Left renal cortex interstitium (tissue), 4 donors: ENCODE data around the gene IRF2BP1. TPM values are rescaled to one million over a fixed set of nuclear protein-coding genes. Genes with fewer than 3 reads are reported as not detected.
"Not testable (repeated sequence)": the region's sequence is repeated elsewhere in the genome, so short reads cannot be mapped to it uniquely, and the experiment has no call there.

Experiments used
- DNase-seq, 4 donors: peaks; one replicate each; pipeline ENCODE4 v3.0.0-alpha.2; 2013; ENCODE audit warnings: low read depth in 4 of 4, low spot score in 2 of 4, missing footprints in 1 of 4
- polyA plus RNA-seq, 4 donors: library from polyadenylated mRNA; unstranded; fragments of 120-200 nt; gene quantifications; one replicate each; pipeline ENCODE4 v1.2.1, GENCODE V29; 2013; ENCODE audit not compliant: insufficient read length in 4 of 4

IRF2BP1 gene
- polyA plus RNA-seq, 4 donors: 16.5 to 33.7 (median 25.1) TPM

GRCh38 chr19:45902651-45903625 is 17.0 kb upstream of the IRF2BP1 start:
- DNase-seq: peak; percentile 93 to 99 (median 96)

GRCh38 chr19:45901912-45902650 is 16.1 kb upstream of the IRF2BP1 start, which contains the start of gene MYPOP:
Gene MYPOP (minus strand): TSS chr19:45902613. CDS start chr19:45901773, 840 bp downstream.
- no peak for DNase-seq

GRCh38 chr19:45901432-45901911 is 15.5 kb upstream of the IRF2BP1 start:
- DNase-seq: no peak

- DNase-seq: no peak
Observed at GRCh38 chr19:45900738-45901431, 14.9 kb upstream of the IRF2BP1 start.

GRCh38 chr19:45899919-45900589 is 14.1 kb upstream of the IRF2BP1 start:
- DNase-seq: no peak

- no peak for DNase-seq
Observed at GRCh38 chr19:45899253-45899652, 13.3 kb upstream of the IRF2BP1 start.

GRCh38 chr19:45897261-45897812 is 11.4 kb upstream of the IRF2BP1 start:
- no peak for DNase-seq

GRCh38 chr19:45895983-45896599 is 10.2 kb upstream of the IRF2BP1 start:
- not testable (repeated sequence) for DNase-seq

- no peak for DNase-seq
Observed at GRCh38 chr19:45895519-45895972, 9.6 kb upstream of the IRF2BP1 start.

- DNase-seq: no peak
Observed at GRCh38 chr19:45890877-45891276, 4.9 kb upstream of the IRF2BP1 start.

GRCh38 chr19:45889210-45889885 is 3.4 kb upstream of the IRF2BP1 start:
- no peak for DNase-seq

GRCh38 chr19:45887200-45887710 is 1.3 kb upstream of the IRF2BP1 start:
- no peak for DNase-seq

- DNase-seq: peak in 2 of 4 donors; percentile 90 to 94
Observed at GRCh38 chr19:45886427-45887199, 672 bp upstream of the IRF2BP1 start.

GRCh38 chr19:45884682-45885555 is 1.0 kb downstream of the IRF2BP1 start:
- DNase-seq: no peak

- DNase-seq: no peak
Observed at GRCh38 chr19:45883881-45884681, 1.9 kb downstream of the IRF2BP1 start.

- no peak for DNase-seq
Observed at GRCh38 chr19:45883586-45883880, 2.4 kb downstream of the IRF2BP1 start.
